Neural crest cell (in vitro differentiated cells): ENCODE measurements around the gene MICAL3. TPM values are rescaled to one million over a fixed set of nuclear protein-coding genes. Genes with fewer than 3 reads are reported as not detected.

ENCODE experiments used
- DNase-seq: peaks from one replicate; pipeline ENCODE4 v3.0.0; 2021; ENCODE audit warnings: low read depth, mixed read lengths, low spot score
- H3K27ac Mint-ChIP-seq: one replicate; pipeline ENCODE4 v1.8.0; 2021; ENCODE audit warnings: mild to moderate bottlenecking, mixed read lengths; ENCODE audit not compliant: unreplicated experiment
- H3K27me3 Mint-ChIP-seq: 2 replicates; pipeline ENCODE4 v1.8.0; 2021; ENCODE audit warnings: low read depth, mild to moderate bottlenecking, mixed read lengths
- H3K36me3 Mint-ChIP-seq: 2 replicates; pipeline ENCODE4 v1.8.0; 2021; ENCODE audit warnings: low read depth, mild to moderate bottlenecking, mixed read lengths
- H3K4me1 Mint-ChIP-seq: 2 replicates; pipeline ENCODE4 v1.8.0; 2021; ENCODE audit warnings: mixed read lengths
- H3K4me3 Mint-ChIP-seq: one replicate; pipeline ENCODE4 v1.8.0; 2021; ENCODE audit warnings: mild to moderate bottlenecking, mixed read lengths
- H3K9me3 Mint-ChIP-seq: 2 replicates; pipeline ENCODE4 v1.8.0; 2021; ENCODE audit warnings: mixed read lengths
- CTCF ChIP-seq: fragments of 200-600 bp; sonication (generic); conservative IDR thresholded peaks from 2 replicates; pipeline ENCODE4 v1.5.0; 2021; ENCODE audit warnings: antibody characterized with exemption, mild to moderate bottlenecking
- total RNA-seq: library from RNA; stranded (reverse); gene quantifications from 2 replicates; pipeline ENCODE4 v1.2.1, GENCODE V29; 2021

The MICAL3 gene
- total RNA-seq, 1 donor from 2014 or later, result 84.5 TPM

- Mint-ChIP-seq H3K4me3 (no peak overlapping the region), H3K36me3 (peaks cover 7% of the 10 kb centered on the region), H3K4me1 (no peaks in the 10 kb centered on the region), H3K9me3 (no peaks in the 10 kb centered on the region), H3K27ac (no peak overlapping the region), H3K27me3 (no peaks in the 10 kb centered on the region)
- no peak for DNase-seq
- TF ChIP-seq CTCF, result peak; percentile 46
Observed at GRCh38 chr22:17888855-17889254, 135.5 kb downstream of the MICAL3 start.

GRCh38 chr22:17888439-17888838 lies 135.9 kb downstream of the MICAL3 start:
- Mint-ChIP-seq H3K9me3 (no peaks in the 10 kb centered on the region), H3K4me1 (no peaks in the 10 kb centered on the region), H3K27ac (no peak overlapping the region), H3K36me3 (peaks cover 7% of the 10 kb centered on the region), H3K27me3 (no peaks in the 10 kb centered on the region), H3K4me3 (no peak overlapping the region)
- no peak for DNase-seq
- no peak for TF ChIP-seq CTCF

- H3K4me1 Mint-ChIP-seq, result no peaks in the 10 kb centered on the region
- no peak for TF ChIP-seq CTCF
- no peak overlapping the region for H3K27ac Mint-ChIP-seq
- no peaks in the 10 kb centered on the region for H3K9me3 Mint-ChIP-seq
- no peak overlapping the region for H3K4me3 Mint-ChIP-seq
- no peaks in the 10 kb centered on the region for H3K27me3 Mint-ChIP-seq
- DNase-seq, result no peak
- peaks cover 14% of the 10 kb centered on the region for H3K36me3 Mint-ChIP-seq
Observed at GRCh38 chr22:17884893-17885292, 139.5 kb downstream of the MICAL3 start.

- H3K36me3 Mint-ChIP-seq, result peaks cover 14% of the 10 kb centered on the region
- H3K4me3 Mint-ChIP-seq, result no peak overlapping the region
- no peaks in the 10 kb centered on the region for H3K27me3 Mint-ChIP-seq
- no peak for TF ChIP-seq CTCF
- DNase-seq, result no peak
- H3K4me1 Mint-ChIP-seq, result no peaks in the 10 kb centered on the region
- H3K9me3 Mint-ChIP-seq, result no peaks in the 10 kb centered on the region
- peak overlapping the region; percentile 75 for H3K27ac Mint-ChIP-seq
Observed at GRCh38 chr22:17884084-17884483, 140.3 kb downstream of the MICAL3 start.

GRCh38 chr22:17883356-17883755 lies 141.0 kb downstream of the MICAL3 start:
- no peak for DNase-seq
- Mint-ChIP-seq H3K36me3 (peaks cover 14% of the 10 kb centered on the region), H3K9me3 (no peaks in the 10 kb centered on the region), H3K4me3 (no peak overlapping the region), H3K4me1 (no peaks in the 10 kb centered on the region), H3K27ac (no peak overlapping the region), H3K27me3 (no peaks in the 10 kb centered on the region)
- no peak for TF ChIP-seq CTCF

- Mint-ChIP-seq H3K4me1 (no peaks in the 10 kb centered on the region), H3K4me3 (no peak overlapping the region), H3K27me3 (no peaks in the 10 kb centered on the region), H3K9me3 (no peaks in the 10 kb centered on the region), H3K36me3 (peaks cover 14% of the 10 kb centered on the region), H3K27ac (no peak overlapping the region)
- no peak for TF ChIP-seq CTCF
- DNase-seq, result no peak
Observed at GRCh38 chr22:17882727-17883126, 141.6 kb downstream of the MICAL3 start.
